M059J (cell line): ENCODE measurements around the gene SOX6. TPM values are rescaled to one million over a fixed set of nuclear protein-coding genes. Genes with fewer than 3 reads are reported as not detected.
A peak's percentile ranks its signal among the peaks of the same experiment; 100 is the strongest.

ENCODE experiments used
- DNase-seq: peaks from one replicate; pipeline ENCODE4 v3.0.0-alpha.2; 2012; ENCODE audit warnings: low read depth
- total RNA-seq: library from RNA; depleted of rRNA; stranded (reverse); fragments of >200 nt; shearing (Covaris generic); gene quantifications from 2 replicates; pipeline ENCODE4 v1.2.3, GENCODE V29; 2014

SOX6 gene
- total RNA-seq, 1 experiment from 2014 or later, result not detected

DNA sequence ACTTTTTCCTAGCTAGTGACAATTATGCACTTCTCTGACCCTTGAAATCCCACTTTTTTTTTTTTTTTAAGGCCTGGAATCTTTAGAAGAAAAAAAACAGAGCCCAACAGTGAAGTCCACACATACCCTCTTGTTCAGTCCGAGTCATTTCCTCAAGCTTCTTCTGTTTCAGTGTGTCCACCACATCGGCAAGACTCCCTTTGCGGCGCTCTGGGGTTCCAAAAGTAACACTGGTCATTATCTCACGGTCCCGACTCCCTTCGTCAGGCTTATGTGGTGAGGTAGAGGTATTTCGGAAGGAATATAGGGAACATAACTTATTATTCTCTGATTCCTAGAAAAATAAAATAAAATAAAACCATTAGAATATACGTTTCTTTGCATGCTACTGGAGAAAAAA lies 38.0 kb downstream of the SOX6 start:
- DNase-seq, result no peak

DNA sequence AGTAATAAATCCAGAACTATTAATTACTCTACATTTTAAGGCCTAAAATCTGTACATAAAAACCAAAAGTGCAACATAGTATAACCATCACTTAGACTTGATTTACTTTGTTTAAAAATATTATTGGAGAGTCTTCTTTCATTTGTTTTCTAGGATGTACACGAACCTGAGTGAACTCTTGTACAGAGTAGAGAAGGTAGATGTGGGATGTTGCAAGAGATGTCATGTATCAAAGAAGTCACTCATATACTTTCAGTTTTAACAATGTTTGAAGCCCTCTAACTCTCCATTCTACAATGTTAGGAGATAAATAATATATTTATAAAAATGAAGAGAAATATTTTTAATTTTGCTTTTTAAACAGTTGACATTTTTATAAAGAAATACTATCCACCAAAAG lies 38.6 kb downstream of the SOX6 start:
- no peak for DNase-seq

DNA sequence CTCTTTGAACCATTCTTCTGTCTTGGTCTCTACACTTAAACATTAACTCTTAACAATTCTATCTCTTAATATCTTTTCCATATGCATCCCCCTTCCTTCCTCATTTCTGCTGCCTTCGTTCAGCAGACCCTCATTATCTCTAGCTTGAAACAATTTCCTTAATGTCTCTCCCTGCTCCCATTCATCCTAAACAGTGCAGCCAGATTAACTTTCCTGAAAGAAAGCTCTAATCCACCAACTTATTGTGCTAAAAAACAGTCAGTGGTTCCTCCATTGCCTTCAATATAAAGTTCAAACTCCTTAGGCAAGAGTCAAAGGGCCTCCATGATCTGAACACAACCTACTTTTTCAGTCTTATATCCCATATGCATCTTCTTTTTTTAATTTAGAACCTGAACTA lies 42.5 kb downstream of the SOX6 start:
- DNase-seq, result no peak

DNA sequence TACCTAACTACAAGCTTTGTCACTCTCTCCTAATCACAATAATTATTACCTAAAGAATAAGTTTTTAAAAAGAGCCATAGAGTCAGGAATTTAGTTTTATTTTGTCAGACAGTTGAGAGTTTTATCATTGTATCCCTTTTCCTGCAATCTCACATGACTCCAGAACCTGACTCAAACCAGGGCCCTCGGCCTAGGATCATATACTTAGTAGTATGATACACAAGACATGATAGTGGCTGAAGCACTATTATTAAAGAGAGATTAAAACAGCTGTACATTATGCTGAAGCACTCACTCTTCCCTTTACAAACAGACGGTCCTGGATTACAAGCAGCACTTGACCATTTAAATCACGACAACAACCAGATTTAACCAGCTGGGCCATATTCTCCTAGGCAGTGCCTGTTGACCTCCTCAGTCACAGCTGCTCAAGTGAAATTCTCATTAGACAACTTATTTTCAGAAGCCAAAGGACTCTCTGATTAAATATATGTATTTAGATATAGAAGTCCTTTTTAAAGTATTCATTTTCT lies 44.0 kb downstream of the SOX6 start:
- DNase-seq, result no peak

DNA sequence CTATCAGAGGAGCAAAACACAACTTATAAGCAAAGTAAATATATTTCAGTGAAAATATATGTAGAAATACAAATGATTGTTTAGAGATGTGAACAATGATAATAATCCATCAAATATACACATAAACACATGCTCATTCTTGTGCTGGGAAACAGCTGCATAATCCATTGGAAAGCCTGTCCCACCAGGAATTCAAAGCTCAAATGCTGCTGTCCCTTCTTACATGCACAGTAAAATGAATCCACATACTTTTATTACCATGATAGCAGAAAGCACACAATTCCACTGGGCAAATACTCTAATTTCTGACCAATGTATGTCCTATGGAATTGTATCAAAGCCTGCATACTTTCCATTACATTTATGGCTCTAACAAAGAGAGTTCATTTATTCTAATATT lies 44.5 kb downstream of the SOX6 start:
- no peak for DNase-seq

DNA sequence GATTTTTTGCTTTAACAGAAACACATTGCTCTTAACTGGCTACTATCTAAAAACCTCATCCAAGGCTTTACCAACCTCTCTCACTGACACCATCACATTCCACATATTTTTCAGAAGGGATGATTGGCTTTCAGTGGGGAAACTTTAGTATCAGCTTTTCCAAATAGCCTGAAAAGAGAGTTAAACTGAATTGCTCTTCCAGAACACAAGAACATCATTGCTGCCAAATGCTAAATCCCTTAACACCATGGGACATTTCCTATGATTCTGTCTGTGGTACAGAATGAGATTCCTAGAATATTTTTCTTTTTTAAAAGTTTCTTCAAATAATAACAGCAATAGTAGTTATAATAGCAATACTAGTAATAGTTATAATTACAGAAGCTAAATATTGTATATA lies 45.4 kb downstream of the SOX6 start:
- no peak for DNase-seq

DNA sequence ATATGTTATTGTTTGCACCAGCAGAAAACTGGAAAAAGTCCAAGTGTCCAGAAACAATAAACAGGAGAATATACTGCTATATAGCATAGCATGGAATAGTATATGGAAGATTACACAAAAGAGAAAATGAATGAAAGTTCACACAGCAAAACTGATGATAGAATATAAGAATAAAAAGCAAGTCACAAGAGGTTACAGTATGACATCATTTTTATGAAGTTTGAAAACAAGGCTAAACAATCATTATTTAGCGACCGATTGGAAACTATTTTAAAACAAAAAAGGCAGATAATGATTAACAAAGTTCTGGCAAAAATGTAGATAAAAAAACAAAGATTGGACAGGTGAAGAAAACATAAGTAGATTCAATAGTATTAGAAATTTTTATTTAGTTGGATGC lies 47.1 kb downstream of the SOX6 start:
- DNase-seq, result no peak

DNA sequence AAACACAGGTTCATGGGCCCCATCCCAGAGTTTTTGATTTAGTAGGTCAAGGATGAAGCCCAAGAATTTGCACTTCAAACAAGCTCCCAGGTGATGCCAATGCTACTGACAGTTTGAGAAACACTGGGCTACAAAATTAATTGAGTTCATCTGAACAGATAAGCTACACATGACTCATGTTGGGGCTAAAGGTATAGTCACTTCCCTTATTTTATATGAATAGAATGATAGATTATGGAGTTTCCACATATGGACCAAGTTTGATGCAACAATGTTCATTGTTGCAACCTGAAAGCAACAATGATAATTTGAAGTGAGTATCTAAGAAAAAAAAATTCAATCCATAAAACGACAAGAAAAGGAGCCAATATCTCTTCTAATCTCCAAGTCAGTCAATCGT lies 54.9 kb downstream of the SOX6 start:
- no peak for DNase-seq

DNA sequence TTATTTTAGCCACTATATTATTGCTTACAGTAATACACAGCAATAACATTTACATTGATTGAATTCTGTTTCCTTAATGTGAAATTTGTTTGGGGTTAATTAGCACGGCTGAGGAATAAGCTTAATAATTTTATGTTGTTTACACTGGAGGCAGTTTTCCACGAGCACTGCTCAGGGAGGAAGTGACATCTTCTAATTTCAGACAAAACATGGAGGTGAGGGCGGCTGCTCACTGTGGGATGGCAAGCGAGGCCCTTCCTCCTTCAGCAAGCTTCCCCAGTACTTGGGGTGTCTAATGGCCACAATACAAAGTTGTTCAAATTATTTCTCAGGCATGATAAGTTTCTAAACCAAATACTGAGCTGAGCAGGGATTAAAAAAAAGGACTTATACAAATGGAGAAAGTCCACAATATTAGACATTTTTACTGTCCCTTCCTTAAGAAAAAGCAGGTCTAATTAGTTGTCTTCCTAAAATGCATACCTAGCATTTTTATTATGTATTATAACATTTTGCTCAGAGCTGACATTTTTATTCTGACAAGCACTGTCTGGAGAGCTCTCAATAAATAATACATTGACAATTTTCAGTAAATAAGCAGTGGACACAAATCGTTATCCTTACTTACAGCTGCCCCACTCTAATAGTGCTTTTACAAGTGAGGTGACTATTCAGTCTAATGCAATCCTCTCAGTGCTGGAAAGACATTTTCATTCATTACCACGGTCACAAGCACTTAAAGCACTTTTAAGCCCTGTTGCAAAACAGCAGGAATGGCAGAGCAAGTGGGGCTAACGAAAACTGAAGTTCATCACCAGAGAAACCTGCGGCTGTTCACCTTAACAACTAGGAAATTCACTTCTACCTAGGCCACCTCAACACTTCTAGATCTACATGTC lies 56.2 kb downstream of the SOX6 start:
- no peak for DNase-seq

DNA sequence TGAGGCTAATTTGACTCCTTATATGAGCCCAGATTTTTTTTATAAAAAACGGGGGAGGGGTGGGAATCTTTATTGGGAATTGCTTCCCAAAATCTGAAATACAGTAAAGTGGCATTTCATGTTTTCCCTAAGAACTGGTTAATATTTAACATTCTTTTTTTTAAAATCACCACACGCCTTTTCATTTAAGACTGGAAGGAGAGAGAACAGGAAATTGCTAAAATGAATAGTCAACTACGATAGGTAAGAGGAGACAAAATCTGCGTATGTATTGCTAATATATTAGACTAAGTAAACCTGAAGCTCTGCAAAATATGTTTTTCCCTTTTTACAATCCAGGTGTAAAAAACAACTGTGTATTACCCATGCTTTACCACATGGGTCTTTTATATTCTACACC lies 57.0 kb downstream of the SOX6 start:
- no peak for DNase-seq

DNA sequence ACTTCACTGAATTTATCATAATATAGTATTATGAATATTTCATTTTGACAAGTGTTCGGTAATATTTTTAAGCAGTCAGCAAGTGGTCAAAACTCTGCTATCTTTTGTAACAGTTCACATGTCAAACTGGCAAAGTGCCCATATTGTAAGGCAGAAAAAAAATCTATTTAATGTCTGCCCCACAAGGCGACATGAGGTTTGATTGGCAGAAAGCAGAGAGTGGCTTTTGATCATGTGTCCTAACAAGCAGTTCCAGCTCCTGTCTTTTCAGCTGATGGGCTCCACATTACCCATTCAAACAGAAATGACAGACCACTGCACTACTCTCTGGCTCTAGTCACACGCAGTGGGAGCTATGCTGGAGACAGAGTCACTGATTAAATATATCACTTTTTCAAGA lies 59.0 kb downstream of the SOX6 start:
- DNase-seq, result no peak

DNA sequence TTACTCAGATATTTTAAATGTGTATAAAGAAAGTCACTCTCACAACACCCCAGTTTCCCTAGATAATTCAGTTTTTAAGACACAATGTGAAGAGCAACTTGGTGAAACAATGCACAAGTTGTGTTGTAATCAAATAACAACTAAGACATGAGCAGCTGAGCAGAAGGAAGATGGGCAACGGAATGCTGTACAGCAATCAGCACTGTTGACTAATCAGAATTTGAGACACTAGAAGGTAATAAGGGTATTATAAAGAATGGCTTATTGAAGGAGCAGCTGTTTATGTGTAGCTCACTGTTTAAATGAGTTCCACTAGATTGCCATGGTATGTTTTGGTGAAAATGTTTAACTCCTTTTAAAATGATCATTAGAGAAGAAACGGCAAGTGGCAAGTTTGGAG lies 60.1 kb downstream of the SOX6 start:
- no peak for DNase-seq

DNA sequence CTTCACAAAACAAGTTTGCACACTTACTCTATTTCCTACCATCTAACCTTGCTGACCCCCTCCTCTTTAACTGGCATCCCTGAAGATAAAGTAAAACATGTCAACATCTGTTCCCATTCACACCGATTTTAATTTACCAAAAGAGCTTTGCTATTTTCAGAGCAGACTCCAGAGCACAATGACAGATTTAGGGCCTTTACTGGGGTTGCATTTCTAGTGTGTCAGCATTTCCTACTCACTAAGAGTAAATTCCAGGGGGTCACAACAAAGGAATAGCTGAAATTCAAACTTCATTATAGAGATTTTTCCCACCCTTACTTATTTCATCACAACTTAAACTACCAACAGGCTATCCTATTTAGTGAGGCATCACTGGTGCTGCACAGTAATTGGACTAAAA lies 60.8 kb downstream of the SOX6 start:
- no peak for DNase-seq

DNA sequence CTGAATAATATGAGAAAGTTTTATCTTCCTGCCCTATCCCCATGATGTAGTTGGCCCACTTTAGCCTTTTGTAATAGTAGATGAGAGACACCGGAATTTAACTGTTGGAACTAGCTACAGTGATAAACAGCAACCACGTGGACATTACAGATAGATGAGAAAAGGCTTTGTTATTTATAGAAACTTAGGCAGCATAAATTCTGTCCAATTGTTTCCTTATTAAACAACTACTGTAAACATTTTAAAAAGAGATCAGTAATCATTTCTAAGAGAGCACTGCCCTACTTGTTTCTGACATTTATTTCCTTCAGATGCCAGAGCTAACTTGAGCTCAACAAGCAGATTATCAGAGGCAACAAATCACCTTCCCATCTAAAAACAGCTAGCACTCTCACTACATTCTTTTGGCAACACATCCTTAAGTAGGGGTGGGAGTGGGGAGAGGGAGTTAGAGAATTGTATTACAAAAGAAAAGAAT lies 63.1 kb downstream of the SOX6 start:
- no peak for DNase-seq

DNA sequence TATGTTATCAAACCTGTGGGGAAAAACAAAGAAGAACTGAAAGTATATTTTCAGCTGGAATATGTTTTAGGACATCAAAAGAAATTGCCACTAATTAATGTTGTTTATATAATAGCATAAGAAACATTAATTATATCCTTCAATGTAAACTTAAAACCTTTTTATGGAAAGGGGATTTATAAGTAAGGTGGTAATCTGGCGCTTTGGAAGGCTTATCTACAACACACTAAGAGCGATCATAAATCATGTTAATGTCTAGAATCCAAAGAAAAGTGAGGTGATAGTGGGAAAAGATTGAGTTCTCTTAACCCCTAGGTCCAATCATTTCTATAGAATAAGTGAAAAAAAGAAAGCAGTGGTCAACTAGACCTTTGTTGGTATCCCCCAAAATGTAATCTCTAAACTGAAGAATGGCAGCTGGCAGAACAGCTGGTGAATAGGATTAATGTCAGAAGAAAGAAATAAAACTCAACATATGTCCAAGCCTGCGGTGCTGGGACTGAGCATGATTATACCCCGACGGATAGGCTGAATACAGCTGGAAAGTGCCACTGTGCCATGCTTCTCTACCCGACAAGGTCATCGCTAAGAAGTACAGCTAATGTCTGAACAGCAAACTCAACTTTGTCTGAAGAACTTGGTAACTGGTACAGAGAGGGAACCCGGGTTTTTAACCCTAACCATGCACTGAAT lies 64.0 kb downstream of the SOX6 start:
- DNase-seq, result no peak

DNA sequence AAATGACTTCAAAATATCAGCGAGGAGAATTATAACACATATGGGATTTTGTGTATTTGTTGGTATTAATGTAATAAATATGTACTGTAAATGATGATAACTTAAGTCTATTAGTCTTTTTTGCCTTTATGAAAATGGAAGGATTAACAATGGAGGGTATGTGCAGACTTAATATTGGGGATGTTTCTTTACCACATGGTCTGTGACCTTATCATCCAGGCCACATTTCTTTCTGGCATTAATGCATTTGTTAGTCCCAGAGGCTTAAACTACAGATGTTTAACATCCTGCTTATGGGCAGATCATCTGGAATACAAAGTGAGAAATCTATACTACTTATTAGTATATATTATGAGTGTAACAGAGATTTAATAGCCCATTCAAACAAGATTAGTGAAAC lies 64.6 kb downstream of the SOX6 start:
- DNase-seq, result no peak

DNA sequence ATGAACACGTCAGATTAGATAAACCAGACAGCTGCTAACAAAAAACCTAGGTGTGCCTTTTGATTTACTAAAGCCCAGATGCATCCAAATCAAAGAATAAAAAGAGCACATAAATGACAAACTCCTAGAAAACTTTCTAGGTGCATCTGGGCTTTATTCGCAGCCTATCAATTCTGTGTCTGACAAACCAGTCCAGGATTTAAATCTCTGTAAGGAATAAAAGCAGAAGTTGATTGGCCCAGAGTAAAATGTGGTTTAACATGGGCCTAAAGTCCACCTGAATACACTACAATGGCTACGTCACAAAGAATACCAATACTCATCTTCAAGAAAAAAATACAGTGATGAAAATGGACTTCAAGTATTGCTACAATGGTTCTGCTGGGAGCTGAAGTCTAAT lies 66.8 kb downstream of the SOX6 start:
- no peak for DNase-seq

DNA sequence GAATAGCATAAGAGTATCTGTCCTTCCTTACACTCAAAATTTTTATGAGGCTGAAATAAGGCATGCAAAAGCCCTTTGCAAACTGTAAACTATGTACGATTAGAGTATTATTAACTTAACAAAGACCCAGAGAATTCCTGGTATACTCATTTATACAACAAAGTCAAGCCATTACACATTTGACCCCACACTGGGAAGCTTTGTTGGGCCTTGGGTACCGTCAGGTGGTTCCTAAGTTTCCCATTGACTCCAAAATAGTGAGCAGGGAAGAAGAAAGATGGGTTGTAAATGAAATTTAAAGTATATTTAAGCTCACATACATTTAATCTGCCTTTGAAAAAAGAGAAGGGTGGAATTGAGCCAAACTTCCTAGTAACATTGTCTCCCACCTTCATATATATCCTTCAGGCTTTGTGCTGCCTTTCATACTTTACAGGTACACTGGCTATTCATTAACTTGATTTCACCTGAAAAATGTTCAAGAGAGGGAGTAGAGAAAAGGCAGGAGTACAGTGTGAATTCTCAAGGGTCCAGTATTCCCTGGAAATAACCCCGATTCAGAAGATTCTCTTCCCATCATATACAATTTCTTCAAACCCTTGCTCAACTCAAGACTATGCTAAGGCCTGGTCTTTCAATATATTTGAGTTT lies 68.6 kb downstream of the SOX6 start:
- DNase-seq, result no peak

DNA sequence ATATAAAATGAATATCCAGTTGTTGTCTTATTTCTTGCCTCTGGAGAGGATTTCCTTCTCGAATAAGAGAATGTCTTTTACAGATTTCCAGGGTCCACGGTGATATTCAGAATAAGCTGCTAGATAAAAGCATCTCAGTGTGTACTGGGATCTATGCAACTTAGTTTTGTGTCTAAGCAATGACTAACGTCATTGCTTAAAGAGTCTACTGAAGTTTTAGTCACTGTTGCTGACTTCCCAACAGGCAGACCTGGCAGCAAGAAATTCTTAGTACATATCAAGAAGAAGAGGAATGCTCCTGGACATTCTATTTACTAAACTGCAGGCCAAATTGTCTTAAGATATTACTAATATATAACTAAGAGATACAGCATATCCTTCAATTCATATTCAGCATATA lies 70.3 kb downstream of the SOX6 start:
- no peak for DNase-seq

DNA sequence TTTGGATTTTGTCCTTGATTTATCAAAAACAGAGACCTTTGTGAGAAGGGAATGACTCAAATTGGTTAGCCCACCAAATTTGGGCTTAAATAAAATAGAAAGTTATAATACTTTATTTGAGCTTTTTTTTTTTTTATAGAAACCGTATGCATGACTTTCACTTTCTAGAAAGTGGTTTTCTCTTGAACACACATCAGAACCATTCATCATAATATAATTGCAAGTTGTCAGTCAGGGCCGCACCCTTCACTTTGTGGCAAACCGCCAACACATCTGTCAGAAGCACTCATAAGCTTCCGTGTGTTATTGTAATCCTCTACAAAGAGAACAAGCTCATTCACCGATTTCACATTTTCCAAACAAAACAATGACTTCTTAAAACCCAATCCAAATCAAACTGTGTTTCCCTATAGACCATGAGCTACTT lies 76.1 kb downstream of the SOX6 start:
- peak; percentile 1 for DNase-seq

DNA sequence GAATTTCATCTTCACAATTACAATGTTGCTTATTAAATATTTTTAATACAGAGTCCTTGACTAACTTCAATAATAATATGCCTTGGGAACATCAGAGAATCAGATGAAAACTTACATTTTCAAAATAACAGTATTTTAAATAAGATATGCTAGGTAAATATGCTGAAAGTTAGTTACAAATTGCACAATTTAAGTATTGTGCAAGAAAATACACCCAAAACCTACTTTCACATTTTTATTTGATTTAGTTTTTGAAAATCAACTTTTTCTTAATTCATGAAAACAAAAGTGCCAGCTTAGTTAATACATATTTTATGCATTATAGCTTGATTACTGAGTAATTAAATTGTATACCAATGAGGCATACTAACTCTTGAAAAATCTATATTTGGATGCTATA lies 76.8 kb downstream of the SOX6 start:
- DNase-seq, result no peak

DNA sequence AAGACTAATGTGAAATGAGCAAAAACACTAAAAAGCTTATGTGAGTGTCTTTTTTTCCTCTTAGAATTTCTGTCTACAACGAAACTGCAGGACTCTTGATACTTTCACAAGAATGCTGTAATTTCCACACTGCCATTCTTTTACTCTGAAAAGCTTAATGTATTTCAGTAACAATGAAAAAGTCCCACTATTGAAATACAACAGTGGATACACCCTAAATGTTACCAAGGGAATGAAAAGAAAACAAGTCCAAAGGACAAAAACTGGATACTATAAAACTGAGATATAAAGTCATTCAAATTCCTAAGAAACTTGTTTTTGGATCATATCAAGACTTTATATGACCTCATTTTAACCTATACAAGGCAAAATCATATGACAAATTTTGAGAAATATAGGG lies 77.4 kb downstream of the SOX6 start:
- DNase-seq, result no peak

DNA sequence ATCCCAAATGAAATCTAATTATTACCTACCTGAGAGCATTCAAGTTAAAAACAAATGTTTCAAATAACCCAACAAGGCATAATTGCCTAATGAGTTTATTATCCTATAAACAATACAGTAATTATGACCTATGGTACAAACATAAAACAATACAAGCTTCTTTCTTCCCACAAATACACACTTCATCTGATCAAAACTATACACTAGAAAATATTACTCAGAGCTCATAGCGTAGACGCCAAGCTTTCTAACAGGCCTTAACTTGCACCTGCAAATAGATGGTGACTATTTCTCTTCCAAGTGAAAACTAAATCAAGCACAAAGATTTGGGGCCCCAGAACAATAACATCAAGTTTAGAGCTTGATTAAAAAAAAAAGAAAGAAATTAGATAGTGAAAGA lies 78.1 kb downstream of the SOX6 start:
- no peak for DNase-seq
